ENCODE data around the gene TSPAN18. TPM values are rescaled to one million over a fixed set of nuclear protein-coding genes. Genes with fewer than 3 reads are reported as not detected.

TSPAN18 gene
- total and polyA plus RNA-seq, 4 experiments from 2014 or later, result 7.3 to 48.6 (median 18.2) TPM

- no peak for DNase-seq
- peaks cover 0 to 13% (median 4%) of the 10 kb centered on the region in 8 donors for H3K9me3 Mint-ChIP-seq
- ChIA-PET CTCF (ENCODE audit: partially characterized antibody) (interaction anchor here (0.8 kb wide), 1 partner anchor 66 kb away, joined by 6 read pairs; no protein-coding TSS in a partner anchor), POLR2A (ENCODE audit: partially characterized antibody) (interaction anchor here (1.2 kb wide), 1 partner anchor 12 kb away, joined by 3 read pairs; no protein-coding TSS in a partner anchor)
- no peak overlapping the region for H3K27ac ChIP-seq (ENCODE audit: low read depth, low read length)
- no peak overlapping the region for H3K4me3 ChIP-seq (ENCODE audit: low read length in 2 of 2)
- peaks cover 23% of the 10 kb centered on the region for H3K4me1 ChIP-seq (ENCODE audit: insufficient read depth, low read length)
- H3K36me3 ChIP-seq (ENCODE audit: insufficient read depth, low read length), result no peaks in the 10 kb centered on the region
- H3K9me3 ChIP-seq (ENCODE audit: control insufficient read depth in 1 of 2, low read length in 2 of 2), result no peaks in the 10 kb centered on the region
- intact Hi-C loops (cut with micrococcal nuclease), result no loop called here
- peaks cover 0 to 3% of the 10 kb centered on the region in 2 donors for H3K36me3 Mint-ChIP-seq
- H3K27me3 ChIP-seq (ENCODE audit: insufficient read depth, low read length), result no peaks in the 10 kb centered on the region
- peaks cover 22 to 48% (median 32%) of the 10 kb centered on the region in 4 donors for H3K4me1 Mint-ChIP-seq
- H3K27ac Mint-ChIP-seq, result peak overlapping the region in 1 of 7 donors; percentile 59
- no peaks in the 10 kb centered on the region for H3K27me3 Mint-ChIP-seq
- H3K4me3 Mint-ChIP-seq, result peak overlapping the region in 2 of 8 donors; percentile 12 to 18
These were observed 16.8 kb upstream of the TSPAN18 start for GRCh38 chr11:44709966-44710365.

DNA sequence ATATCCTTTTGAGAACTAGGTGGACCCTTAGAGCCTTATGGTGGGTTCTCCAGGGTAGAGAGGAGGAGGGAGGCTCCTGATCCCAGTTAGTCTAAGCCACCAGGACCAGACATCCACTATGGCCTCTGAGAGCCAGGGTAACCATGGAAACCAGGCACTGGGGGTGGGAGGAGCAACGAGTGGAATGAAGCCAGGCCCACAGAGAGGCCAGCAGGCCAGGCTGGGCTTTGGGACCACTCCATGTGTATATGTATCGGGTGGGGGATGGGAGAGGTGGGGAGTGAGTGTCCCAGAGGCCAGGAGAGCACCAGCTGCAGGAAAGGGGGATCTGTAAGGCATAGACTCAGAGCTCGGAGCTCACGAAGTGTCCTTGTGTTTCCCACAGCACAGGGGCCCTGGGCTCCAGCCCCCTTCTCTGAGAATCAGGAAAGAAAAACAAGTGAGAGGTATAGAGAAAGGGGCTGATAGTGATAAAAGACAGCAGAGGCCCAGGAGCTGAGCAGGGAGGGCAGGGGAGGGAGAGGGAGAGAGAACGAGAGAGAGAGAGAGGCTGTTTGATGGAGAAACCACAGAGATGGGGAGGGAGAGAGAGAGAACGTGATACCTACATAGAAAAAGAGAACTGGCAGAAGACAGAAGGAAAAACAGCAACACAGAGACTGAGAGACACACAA, 15.5 kb upstream of the TSPAN18 start:
- peaks cover 23% of the 10 kb centered on the region for H3K4me1 ChIP-seq (ENCODE audit: insufficient read depth, low read length)
- Mint-ChIP-seq H3K4me1 (peaks cover 22 to 48% (median 32%) of the 10 kb centered on the region in 4 donors), H3K36me3 (peaks cover 0 to 3% of the 10 kb centered on the region in 2 donors), H3K27me3 (no peaks in the 10 kb centered on the region), H3K27ac (peak overlapping the region in 5 of 7 donors; percentile 57 to 75 (median 68)), H3K9me3 (peaks cover 0 to 13% (median 4%) of the 10 kb centered on the region in 8 donors), H3K4me3 (peak overlapping the region in 1 of 8 donors; percentile 48)
- H3K27ac ChIP-seq (ENCODE audit: low read depth, low read length), result no peak overlapping the region
- H3K36me3 ChIP-seq (ENCODE audit: insufficient read depth, low read length), result no peaks in the 10 kb centered on the region
- no peaks in the 10 kb centered on the region for H3K27me3 ChIP-seq (ENCODE audit: insufficient read depth, low read length)
- no peaks in the 10 kb centered on the region for H3K9me3 ChIP-seq (ENCODE audit: control insufficient read depth in 1 of 2, low read length in 2 of 2)
- DNase-seq, result no peak
- no peak overlapping the region for H3K4me3 ChIP-seq (ENCODE audit: low read length in 2 of 2)
- POLR2A ChIA-PET (ENCODE audit: partially characterized antibody), result interaction anchor here (0.9 to 1.0 kb wide), 2 partner anchors 12 to 82 kb away, joined by 3 read pairs; no protein-coding TSS in a partner anchor
- CTCF ChIA-PET (ENCODE audit: partially characterized antibody), result no interaction called here
- intact Hi-C loops (cut with micrococcal nuclease), result no loop called here

- Mint-ChIP-seq H3K27me3 (no peaks in the 10 kb centered on the region), H3K4me3 (peak overlapping the region in 1 of 8 donors; percentile 48), H3K9me3 (peaks cover 0 to 13% (median 4%) of the 10 kb centered on the region in 8 donors), H3K4me1 (peaks cover 22 to 48% (median 32%) of the 10 kb centered on the region in 4 donors), H3K27ac (peak overlapping the region in 3 of 7 donors; percentile 25 to 75 (median 63)), H3K36me3 (peaks cover 0 to 3% of the 10 kb centered on the region in 2 donors)
- H3K9me3 ChIP-seq (ENCODE audit: control insufficient read depth in 1 of 2, low read length in 2 of 2), result no peaks in the 10 kb centered on the region
- no peaks in the 10 kb centered on the region for H3K36me3 ChIP-seq (ENCODE audit: insufficient read depth, low read length)
- H3K4me1 ChIP-seq (ENCODE audit: insufficient read depth, low read length), result peaks cover 23% of the 10 kb centered on the region
- intact Hi-C loops (cut with micrococcal nuclease), result no loop called here
- no peak for DNase-seq
- no peak overlapping the region for H3K4me3 ChIP-seq (ENCODE audit: low read length in 2 of 2)
- CTCF ChIA-PET (ENCODE audit: partially characterized antibody), result no interaction called here
- POLR2A ChIA-PET (ENCODE audit: partially characterized antibody), result interaction anchor here (0.9 to 1.0 kb wide), 3 partner anchors 13 to 83 kb away, joined by 3 read pairs; no protein-coding TSS in a partner anchor
- H3K27me3 ChIP-seq (ENCODE audit: insufficient read depth, low read length), result no peaks in the 10 kb centered on the region
- no peak overlapping the region for H3K27ac ChIP-seq (ENCODE audit: low read depth, low read length)
These were observed 14.8 kb upstream of the TSPAN18 start for GRCh38 chr11:44711787-44712608.

DNA sequence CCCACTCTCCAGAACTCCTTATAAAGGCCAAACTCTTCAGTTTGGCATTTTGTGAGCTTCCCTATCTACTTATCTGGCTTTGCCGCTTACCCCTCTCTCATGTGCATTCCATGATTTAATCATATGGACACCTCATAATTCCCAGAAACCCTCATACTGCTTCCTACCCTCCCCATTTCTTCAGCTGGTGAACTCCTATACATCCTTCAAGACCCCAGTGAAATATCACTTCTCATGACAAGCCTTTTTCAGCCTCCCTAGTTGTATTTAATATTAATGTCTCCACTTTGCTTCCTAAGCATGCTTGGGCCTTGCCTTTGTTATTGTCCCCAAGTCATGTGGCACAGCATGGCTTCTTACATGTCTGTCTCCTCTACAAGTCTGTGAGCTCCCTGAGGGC, 13.7 kb upstream of the TSPAN18 start:
- H3K9me3 ChIP-seq (ENCODE audit: control insufficient read depth in 1 of 2, low read length in 2 of 2), result no peaks in the 10 kb centered on the region
- Mint-ChIP-seq H3K4me3 (no peak overlapping the region), H3K4me1 (peaks cover 22 to 48% (median 32%) of the 10 kb centered on the region in 4 donors), H3K27ac (peak overlapping the region in 3 of 7 donors; percentile 11 to 42 (median 13)), H3K27me3 (no peaks in the 10 kb centered on the region), H3K9me3 (peaks cover 0 to 13% (median 4%) of the 10 kb centered on the region in 8 donors), H3K36me3 (peaks cover 0 to 3% of the 10 kb centered on the region in 2 donors)
- no peak for DNase-seq
- H3K36me3 ChIP-seq (ENCODE audit: insufficient read depth, low read length), result no peaks in the 10 kb centered on the region
- CTCF ChIA-PET (ENCODE audit: partially characterized antibody), result interaction anchor here (0.6 kb wide), 1 partner anchor 152 kb away, joined by 3 read pairs; no protein-coding TSS in a partner anchor
- peaks cover 23% of the 10 kb centered on the region for H3K4me1 ChIP-seq (ENCODE audit: insufficient read depth, low read length)
- no peak overlapping the region for H3K4me3 ChIP-seq (ENCODE audit: low read length in 2 of 2)
- no peaks in the 10 kb centered on the region for H3K27me3 ChIP-seq (ENCODE audit: insufficient read depth, low read length)
- POLR2A ChIA-PET (ENCODE audit: partially characterized antibody), result interaction anchor here (1.0 kb wide), 1 partner anchor 12 kb away, joined by 3 read pairs; no protein-coding TSS in a partner anchor
- intact Hi-C loops (cut with micrococcal nuclease), result no loop called here
- no peak overlapping the region for H3K27ac ChIP-seq (ENCODE audit: low read depth, low read length)

DNA sequence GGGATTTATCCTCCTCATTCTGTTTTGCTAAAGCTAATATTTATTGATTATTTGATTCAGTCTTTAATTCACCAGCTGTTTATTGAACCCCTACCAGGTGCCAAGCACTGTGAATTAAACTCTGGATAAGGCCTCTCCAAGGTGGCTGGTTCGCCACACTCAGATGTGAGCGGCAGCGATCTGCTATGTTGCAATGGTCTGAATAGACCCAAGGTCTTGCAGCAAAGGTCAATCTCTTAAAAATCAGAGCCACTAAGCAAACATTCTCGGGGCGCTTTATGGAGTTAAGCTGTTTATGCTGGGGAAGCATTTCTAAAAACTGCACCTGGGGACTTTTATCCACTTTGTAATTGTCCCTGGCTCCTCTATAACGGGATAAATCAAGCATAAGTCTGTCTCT, 10.5 kb upstream of the TSPAN18 start:
- no peaks in the 10 kb centered on the region for H3K36me3 Mint-ChIP-seq
- POLR2A ChIA-PET (ENCODE audit: partially characterized antibody), result interaction anchor here (0.9 to 1.4 kb wide), 2 partner anchors 9 to 11 kb away, joined by 3 to 5 read pairs; partner anchors contain the start of gene TSPAN18
- peaks cover 7% of the 10 kb centered on the region for H3K4me1 ChIP-seq (ENCODE audit: insufficient read depth, low read length)
- intact Hi-C loops (cut with micrococcal nuclease), result no loop called here
- no peaks in the 10 kb centered on the region for H3K9me3 Mint-ChIP-seq
- CTCF ChIA-PET (ENCODE audit: partially characterized antibody), result interaction anchor here (1.1 to 2.1 kb wide), 4 partner anchors 8 to 195 kb away, joined by 3 to 7 read pairs (median 4); partner anchors contain the start of gene TSPAN18
- no peak overlapping the region for H3K4me3 Mint-ChIP-seq
- H3K27me3 Mint-ChIP-seq, result peaks cover 0 to 2% of the 10 kb centered on the region in 2 donors
- no peak overlapping the region for H3K27ac ChIP-seq (ENCODE audit: low read depth, low read length)
- peaks cover 6 to 19% (median 16%) of the 10 kb centered on the region in 4 donors for H3K4me1 Mint-ChIP-seq
- no peaks in the 10 kb centered on the region for H3K9me3 ChIP-seq (ENCODE audit: control insufficient read depth in 1 of 2, low read length in 2 of 2)
- peak overlapping the region in 1 of 7 donors; percentile 27 for H3K27ac Mint-ChIP-seq
- H3K4me3 ChIP-seq (ENCODE audit: low read length in 2 of 2), result no peak overlapping the region
- no peaks in the 10 kb centered on the region for H3K27me3 ChIP-seq (ENCODE audit: insufficient read depth, low read length)
- DNase-seq, result no peak
- no peaks in the 10 kb centered on the region for H3K36me3 ChIP-seq (ENCODE audit: insufficient read depth, low read length)

- Histone ChIP-seq H3K36me3 (ENCODE audit: insufficient read depth, low read length) (no peaks in the 10 kb centered on the region), H3K9me3 (ENCODE audit: control insufficient read depth in 1 of 2, low read length in 2 of 2) (no peaks in the 10 kb centered on the region), H3K4me3 (ENCODE audit: low read length in 2 of 2) (no peak overlapping the region), H3K27ac (ENCODE audit: low read depth, low read length) (no peak overlapping the region), H3K27me3 (ENCODE audit: insufficient read depth, low read length) (no peaks in the 10 kb centered on the region), H3K4me1 (ENCODE audit: insufficient read depth, low read length) (no peaks in the 10 kb centered on the region)
- H3K27ac Mint-ChIP-seq, result no peak overlapping the region
- no peak for DNase-seq
- ChIA-PET POLR2A (ENCODE audit: partially characterized antibody) (no interaction called here), CTCF (ENCODE audit: partially characterized antibody) (no interaction called here)
- no peaks in the 10 kb centered on the region for H3K9me3 Mint-ChIP-seq
- peaks cover 0 to 2% of the 10 kb centered on the region in 2 donors for H3K27me3 Mint-ChIP-seq
- H3K4me1 Mint-ChIP-seq, result peaks cover 1 to 13% (median 9%) of the 10 kb centered on the region in 4 donors
- intact Hi-C loops (cut with micrococcal nuclease), result no loop called here
- no peak overlapping the region for H3K4me3 Mint-ChIP-seq
- no peaks in the 10 kb centered on the region for H3K36me3 Mint-ChIP-seq
These were observed 8.7 kb upstream of the TSPAN18 start for GRCh38 chr11:44718057-44718456.
